ENCODE measurements around the gene MIER1. TPM values are rescaled to one million over a fixed set of nuclear protein-coding genes. Genes with fewer than 3 reads are reported as not detected.
A peak's percentile ranks its signal among the peaks of the same experiment; 100 is the strongest.

The MIER1 gene
- total RNA-seq, 1 donor from 2014 or later = 32.5 TPM

DNA sequence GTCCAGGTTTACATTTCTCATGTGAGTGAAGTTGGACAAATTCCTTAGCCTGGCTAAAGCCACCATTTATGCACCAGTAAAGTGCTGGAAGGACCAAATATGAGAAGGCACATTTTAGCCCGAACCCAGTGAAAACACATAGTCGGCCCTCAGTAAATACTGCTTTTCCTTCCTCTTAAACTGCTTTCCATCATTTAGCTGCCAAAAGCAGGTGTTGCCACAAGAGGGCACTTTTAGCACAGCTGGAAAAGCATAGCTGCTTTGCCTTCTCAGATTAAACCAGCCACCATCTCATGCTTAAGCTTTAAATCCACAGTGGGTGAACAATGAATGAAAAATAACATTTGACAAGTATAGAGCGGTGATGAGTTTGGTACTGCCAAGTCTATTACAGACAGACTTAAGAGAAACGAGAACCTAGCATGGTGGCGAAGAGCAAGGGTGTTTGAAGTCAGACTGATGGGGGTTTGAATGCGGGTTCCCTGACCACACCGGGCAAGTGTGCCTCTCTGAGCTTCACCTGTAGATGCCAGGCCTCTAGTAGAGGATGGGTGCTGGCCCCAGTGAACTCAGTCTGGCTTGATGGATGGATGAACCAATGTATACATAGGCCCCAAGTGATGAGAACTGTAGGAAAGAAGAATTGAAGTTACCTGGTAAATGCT, 71.4 kb downstream of the MIER1 start:
- Mint-ChIP-seq H3K36me3 (ENCODE audit: insufficient read depth) (no peaks in the 10 kb centered on the region), H3K4me1 (ENCODE audit: low read depth) (no peaks in the 10 kb centered on the region), H3K27me3 (no peaks in the 10 kb centered on the region), H3K9me3 (ENCODE audit: low read depth) (no peaks in the 10 kb centered on the region), H3K4me3 (ENCODE audit: low read depth) (no peak overlapping the region), H3K27ac (no peak overlapping the region)
- TF ChIP-seq, protein P1, sequence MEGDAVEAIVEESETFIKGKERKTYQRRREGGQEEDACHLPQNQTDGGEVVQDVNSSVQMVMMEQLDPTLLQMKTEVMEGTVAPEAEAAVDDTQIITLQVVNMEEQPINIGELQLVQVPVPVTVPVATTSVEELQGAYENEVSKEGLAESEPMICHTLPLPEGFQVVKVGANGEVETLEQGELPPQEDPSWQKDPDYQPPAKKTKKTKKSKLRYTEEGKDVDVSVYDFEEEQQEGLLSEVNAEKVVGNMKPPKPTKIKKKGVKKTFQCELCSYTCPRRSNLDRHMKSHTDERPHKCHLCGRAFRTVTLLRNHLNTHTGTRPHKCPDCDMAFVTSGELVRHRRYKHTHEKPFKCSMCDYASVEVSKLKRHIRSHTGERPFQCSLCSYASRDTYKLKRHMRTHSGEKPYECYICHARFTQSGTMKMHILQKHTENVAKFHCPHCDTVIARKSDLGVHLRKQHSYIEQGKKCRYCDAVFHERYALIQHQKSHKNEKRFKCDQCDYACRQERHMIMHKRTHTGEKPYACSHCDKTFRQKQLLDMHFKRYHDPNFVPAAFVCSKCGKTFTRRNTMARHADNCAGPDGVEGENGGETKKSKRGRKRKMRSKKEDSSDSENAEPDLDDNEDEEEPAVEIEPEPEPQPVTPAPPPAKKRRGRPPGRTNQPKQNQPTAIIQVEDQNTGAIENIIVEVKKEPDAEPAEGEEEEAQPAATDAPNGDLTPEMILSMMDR (IDR thresholded peaks at IDR 0.05; ENCODE audit: unreplicated experiment) = peak; percentile 75
- DNase-seq (ENCODE audit: low spot score, unreplicated experiment) = peak; percentile 15

DNA sequence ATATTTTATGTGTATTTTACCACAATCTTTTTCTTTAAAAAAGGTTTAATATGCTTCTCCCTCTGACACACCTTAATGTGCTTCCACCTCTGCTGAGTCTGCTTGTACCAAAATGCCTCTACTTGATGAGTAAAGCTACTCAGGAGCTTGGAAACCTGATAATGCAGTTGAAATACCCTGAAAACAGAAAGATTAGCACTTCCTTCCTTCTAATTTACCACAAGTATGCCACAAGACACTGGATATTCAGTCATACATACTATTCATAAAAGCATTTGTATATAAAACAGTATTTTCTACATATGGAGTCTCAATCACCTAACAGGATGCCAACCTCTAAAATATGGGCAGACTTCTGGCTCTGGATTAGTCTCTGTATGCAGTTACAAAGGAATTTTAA, 74.2 kb downstream of the MIER1 start:
- TF ChIP-seq, protein P1 (IDR thresholded peaks at IDR 0.05; ENCODE audit: unreplicated experiment) = no peak
- Mint-ChIP-seq H3K27ac (no peak overlapping the region), H3K27me3 (no peaks in the 10 kb centered on the region), H3K4me3 (ENCODE audit: low read depth) (no peak overlapping the region), H3K9me3 (ENCODE audit: low read depth) (no peaks in the 10 kb centered on the region), H3K4me1 (ENCODE audit: low read depth) (no peaks in the 10 kb centered on the region), H3K36me3 (ENCODE audit: insufficient read depth) (peaks cover 6% of the 10 kb centered on the region)
- DNase-seq (ENCODE audit: low spot score, unreplicated experiment) = no peak

DNA sequence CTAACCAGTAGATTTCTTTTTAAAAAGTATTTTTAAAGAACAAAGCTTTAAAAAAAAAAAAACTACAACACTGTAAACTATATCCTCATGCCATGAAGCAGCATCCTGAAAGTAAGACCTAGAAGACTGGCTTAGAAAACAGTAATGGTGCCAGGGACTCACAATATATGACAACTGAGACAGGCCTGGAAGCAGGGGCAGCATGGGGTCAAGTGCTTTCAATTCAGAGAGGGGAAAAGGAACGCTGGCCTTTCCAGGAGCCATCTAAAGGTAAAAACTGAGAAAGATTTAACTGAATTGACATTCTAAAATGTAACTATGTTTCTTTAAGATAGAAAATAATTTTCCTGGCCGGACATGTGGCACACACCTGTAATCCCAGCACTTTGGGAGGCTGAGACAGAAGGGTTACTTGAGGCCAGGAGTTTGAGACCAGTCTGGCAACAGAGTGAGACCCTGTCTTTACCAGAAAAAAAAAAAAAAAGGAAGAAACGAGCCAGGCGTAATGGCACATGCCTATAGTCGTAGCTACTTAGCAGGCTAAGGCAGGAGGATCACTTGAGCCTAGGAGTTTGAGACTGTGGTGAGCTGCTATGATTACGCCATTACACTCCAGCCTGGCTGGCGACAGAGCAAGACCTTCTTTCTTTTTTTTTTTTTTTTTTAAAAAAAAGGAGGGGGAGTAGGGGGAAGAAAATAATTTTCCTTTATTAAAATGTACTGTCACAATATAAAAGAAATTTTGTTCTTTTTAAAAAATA, 75.0 kb downstream of the MIER1 start:
- TF ChIP-seq, protein P1 (IDR thresholded peaks at IDR 0.05; ENCODE audit: unreplicated experiment) = no peak
- peaks cover 7% of the 10 kb centered on the region for H3K36me3 Mint-ChIP-seq (ENCODE audit: insufficient read depth)
- H3K27ac Mint-ChIP-seq = peak overlapping the region; percentile 61
- H3K9me3 Mint-ChIP-seq (ENCODE audit: low read depth) = no peaks in the 10 kb centered on the region
- no peaks in the 10 kb centered on the region for H3K27me3 Mint-ChIP-seq
- no peak for DNase-seq (ENCODE audit: low spot score, unreplicated experiment)
- peaks cover 2% of the 10 kb centered on the region for H3K4me1 Mint-ChIP-seq (ENCODE audit: low read depth)
- H3K4me3 Mint-ChIP-seq (ENCODE audit: low read depth) = no peak overlapping the region

DNA sequence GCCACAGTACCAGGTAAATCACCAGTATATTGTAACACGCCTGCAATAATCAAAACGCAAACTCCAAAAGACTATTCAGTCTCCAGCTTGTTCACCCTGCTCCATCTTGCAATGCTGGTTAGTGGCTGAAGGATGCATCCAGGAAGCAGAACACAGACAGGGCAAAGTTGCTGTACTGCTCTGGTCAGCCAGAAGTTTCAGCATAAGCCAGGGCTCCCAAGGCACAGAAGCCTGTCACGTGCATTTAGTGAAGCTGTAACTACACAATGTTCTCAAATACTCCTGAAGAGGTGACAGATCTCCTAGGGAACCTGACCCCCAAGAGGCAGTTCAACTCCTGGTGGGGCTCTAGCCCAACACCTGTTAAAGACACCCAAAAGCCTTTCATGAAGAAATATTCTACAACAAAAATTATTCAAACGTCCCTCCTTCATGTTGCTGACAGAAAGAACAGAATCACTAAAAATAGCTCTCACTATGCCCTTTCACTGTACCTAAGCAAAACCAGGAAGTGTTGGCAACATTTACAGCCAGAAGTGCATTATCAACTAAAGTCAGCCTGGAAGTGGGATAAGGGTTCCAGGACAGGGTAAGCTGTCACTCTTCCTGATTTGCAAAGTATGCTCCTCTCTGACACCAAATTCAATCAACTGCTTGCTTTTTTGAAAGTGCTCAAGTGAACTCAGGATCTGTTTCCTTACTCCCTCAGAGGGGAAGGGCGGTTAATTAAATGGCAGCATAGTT, 77.1 kb downstream of the MIER1 start:
- no peaks in the 10 kb centered on the region for H3K9me3 Mint-ChIP-seq (ENCODE audit: low read depth)
- H3K27me3 Mint-ChIP-seq = no peaks in the 10 kb centered on the region
- peaks cover 2% of the 10 kb centered on the region for H3K4me1 Mint-ChIP-seq (ENCODE audit: low read depth)
- peaks cover 8% of the 10 kb centered on the region for H3K36me3 Mint-ChIP-seq (ENCODE audit: insufficient read depth)
- H3K4me3 Mint-ChIP-seq (ENCODE audit: low read depth) = no peak overlapping the region
- TF ChIP-seq, protein P1 (IDR thresholded peaks at IDR 0.05; ENCODE audit: unreplicated experiment) = no peak
- no peak overlapping the region for H3K27ac Mint-ChIP-seq
- DNase-seq (ENCODE audit: low spot score, unreplicated experiment) = no peak

DNA sequence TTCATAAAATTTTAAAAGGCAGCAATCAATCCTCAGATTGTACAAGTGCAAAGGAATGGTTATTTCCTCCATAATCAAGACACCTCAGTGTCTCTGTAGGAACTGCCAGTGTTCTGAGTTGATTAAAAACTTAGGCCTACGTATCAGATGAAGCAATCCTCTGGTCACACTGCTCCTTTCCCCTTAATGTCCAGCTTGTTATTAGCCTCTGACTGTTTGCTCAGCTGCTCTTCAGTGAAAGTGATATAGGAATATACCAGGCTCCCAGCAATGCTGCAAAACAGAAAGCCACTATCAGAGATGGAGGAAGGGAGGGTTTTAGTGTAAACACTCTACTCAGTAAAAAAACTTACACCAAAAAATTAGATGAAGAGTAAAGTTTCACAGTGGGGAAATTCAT, 79.4 kb downstream of the MIER1 start:
- Mint-ChIP-seq H3K27me3 (no peaks in the 10 kb centered on the region), H3K9me3 (ENCODE audit: low read depth) (no peaks in the 10 kb centered on the region), H3K4me3 (ENCODE audit: low read depth) (no peak overlapping the region), H3K4me1 (ENCODE audit: low read depth) (peaks cover 2% of the 10 kb centered on the region), H3K27ac (no peak overlapping the region), H3K36me3 (ENCODE audit: insufficient read depth) (peaks cover 14% of the 10 kb centered on the region)
- DNase-seq (ENCODE audit: low spot score, unreplicated experiment) = no peak
- TF ChIP-seq, protein P1 (IDR thresholded peaks at IDR 0.05; ENCODE audit: unreplicated experiment) = no peak
